T-helper 22 cell (primary cell): ENCODE measurements around the gene HMGA1.

ENCODE experiments used
- DNase-seq: peaks from one replicate; pipeline ENCODE4 v3.0.0-alpha.2; 2020; ENCODE audit warnings: low read depth

HMGA1 gene

GRCh38 chr6:34223956-34224940 lies 12.4 kb upstream of the HMGA1 start:
- peak; percentile 95 for DNase-seq

GRCh38 chr6:34225551-34225950 lies 11.1 kb upstream of the HMGA1 start:
- DNase-seq, result no peak

GRCh38 chr6:34226066-34226465 lies 10.6 kb upstream of the HMGA1 start:
- no peak for DNase-seq

GRCh38 chr6:34226731-34227586 lies 9.7 kb upstream of the HMGA1 start:
- DNase-seq, result no peak

- DNase-seq, result no peak
Measured at GRCh38 chr6:34227761-34228421, 8.8 kb upstream of the HMGA1 start.

GRCh38 chr6:34229877-34230276 lies 6.8 kb upstream of the HMGA1 start:
- no peak for DNase-seq

GRCh38 chr6:34230653-34231371 lies 5.9 kb upstream of the HMGA1 start:
- no peak for DNase-seq

- DNase-seq, result no peak
Measured at GRCh38 chr6:34231566-34232336, 4.9 kb upstream of the HMGA1 start.

- no peak for DNase-seq
Measured at GRCh38 chr6:34232901-34233300, 3.8 kb upstream of the HMGA1 start.

GRCh38 chr6:34233867-34234266 lies 2.8 kb upstream of the HMGA1 start:
- no peak for DNase-seq

- no peak for DNase-seq
Measured at GRCh38 chr6:34234667-34235306, 1.9 kb upstream of the HMGA1 start.

GRCh38 chr6:34235307-34236130 lies 1.2 kb upstream of the HMGA1 start:
- peak; percentile 57 for DNase-seq

GRCh38 chr6:34236131-34236442 lies 586 bp upstream of the HMGA1 start:
- DNase-seq, result peak; percentile 50

GRCh38 chr6:34237316-34237721 lies 646 bp downstream of the HMGA1 start:
- DNase-seq, result no peak

GRCh38 chr6:34237722-34238584 lies 1.3 kb downstream of the HMGA1 start:
- DNase-seq, result peak; percentile 54

- no peak for DNase-seq
Measured at GRCh38 chr6:34238585-34239499, 2.2 kb downstream of the HMGA1 start.

GRCh38 chr6:34239500-34239825 lies 2.8 kb downstream of the HMGA1 start:
- no peak for DNase-seq

GRCh38 chr6:34239893-34240292 lies 3.2 kb downstream of the HMGA1 start:
- no peak for DNase-seq
